Measurements from ENCODE around the gene HUNK.
"Not testable (repeated sequence)": the region's sequence is repeated elsewhere in the genome, so short reads cannot be mapped to it uniquely, and the experiment has no call there.

Gene HUNK

DNA sequence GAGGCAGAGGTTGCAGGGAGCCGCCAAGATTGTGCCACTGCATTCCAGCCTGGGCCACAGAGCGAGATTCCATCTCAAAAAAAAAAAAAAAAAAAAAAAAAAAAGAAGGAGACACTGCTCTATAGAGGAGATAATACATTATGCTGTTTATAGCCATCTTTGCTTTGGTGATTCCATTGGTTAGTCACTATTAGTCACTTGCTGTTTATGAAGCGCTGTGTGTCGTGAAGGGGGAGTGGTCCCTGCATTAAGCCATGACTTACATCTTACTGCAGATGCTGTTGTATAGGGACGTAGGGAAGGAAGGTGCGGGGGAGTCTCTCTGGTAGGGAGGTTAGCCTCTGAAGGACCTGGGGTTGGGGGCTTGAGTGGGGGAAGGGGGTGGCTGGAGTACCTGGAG lies 48.3 kb downstream of the HUNK start:
- peak; percentile 77 for DNase-seq (ENCODE audit: low spot score)

DNA sequence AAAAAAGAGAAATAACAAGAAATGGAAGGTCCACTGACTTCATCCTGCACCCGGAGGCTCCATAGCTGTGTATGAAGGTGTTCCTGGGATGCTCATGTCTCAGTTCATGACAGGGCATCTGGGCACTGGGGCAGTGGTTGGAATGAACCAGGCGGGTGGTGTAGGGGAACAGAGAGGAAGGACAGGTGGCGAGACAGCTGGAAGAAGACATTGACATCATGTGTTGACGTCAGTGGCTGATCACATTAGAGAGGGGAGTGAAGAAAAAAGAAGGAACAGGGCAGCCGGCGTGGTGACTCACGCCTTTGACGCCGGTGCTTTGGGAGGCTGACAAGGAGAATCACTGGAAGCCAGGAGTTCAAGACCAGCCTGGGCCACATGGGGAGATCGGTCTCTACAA lies 50.1 kb downstream of the HUNK start:
- DNase-seq (ENCODE audit: low spot score) = no peak

DNA sequence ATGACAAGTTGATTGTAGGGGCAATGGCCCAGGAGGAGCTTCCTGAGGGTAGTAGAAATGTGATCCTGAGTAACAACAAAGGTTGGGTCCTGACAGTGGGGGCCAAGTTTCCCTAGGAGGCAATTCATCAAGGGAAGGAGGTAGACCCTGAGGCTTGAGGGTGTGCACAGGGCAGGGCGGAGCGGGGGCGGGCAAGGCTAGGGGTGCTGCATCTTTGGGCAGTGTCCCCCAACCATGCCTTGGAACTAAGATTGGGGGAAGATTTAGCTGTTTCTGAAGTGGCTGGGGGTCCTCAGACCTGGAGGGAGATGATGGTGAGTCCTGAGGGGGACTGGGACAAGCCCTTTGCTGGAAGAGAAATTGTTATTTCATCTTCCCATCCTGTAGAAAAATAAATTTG lies 50.9 kb downstream of the HUNK start:
- DNase-seq (ENCODE audit: low spot score) = no peak

DNA sequence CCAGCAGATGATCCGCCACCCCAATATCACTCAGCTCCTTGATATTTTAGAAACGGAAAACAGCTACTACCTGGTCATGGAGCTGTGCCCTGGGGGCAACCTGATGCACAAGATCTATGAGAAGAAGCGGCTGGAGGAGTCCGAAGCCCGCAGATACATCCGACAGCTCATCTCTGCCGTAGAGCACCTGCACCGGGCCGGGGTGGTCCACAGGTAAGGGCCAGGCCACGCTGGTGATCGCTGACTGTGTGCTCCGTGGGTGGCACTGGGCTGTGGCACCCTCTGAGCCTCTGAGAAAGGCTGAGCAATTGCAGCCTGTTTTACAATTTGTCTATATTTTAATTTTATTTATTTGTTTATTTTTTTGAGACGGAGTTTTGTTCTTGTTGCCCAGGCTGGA lies 51.7 kb downstream of the HUNK start:
- DNase-seq (ENCODE audit: low spot score) = no peak

DNA sequence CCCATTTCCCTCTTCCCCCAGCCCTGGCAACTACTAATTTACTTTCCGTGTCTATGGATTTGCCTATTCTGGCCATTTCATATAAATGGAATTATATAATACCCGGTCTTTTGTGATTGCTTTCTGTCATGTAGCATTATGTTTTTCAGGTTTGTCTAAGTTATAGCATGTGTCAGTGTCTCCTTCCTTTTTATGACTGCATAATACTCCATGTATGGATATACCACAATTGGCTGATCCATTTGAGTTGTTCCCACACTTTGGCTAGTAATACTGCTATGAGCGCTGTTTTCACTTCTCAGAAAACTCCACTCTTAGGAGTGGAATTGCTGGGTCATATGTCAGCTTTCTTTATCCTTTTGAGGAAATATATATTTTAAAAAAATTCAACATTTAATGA lies 53.7 kb downstream of the HUNK start:
- no peak for DNase-seq (ENCODE audit: low spot score)

DNA sequence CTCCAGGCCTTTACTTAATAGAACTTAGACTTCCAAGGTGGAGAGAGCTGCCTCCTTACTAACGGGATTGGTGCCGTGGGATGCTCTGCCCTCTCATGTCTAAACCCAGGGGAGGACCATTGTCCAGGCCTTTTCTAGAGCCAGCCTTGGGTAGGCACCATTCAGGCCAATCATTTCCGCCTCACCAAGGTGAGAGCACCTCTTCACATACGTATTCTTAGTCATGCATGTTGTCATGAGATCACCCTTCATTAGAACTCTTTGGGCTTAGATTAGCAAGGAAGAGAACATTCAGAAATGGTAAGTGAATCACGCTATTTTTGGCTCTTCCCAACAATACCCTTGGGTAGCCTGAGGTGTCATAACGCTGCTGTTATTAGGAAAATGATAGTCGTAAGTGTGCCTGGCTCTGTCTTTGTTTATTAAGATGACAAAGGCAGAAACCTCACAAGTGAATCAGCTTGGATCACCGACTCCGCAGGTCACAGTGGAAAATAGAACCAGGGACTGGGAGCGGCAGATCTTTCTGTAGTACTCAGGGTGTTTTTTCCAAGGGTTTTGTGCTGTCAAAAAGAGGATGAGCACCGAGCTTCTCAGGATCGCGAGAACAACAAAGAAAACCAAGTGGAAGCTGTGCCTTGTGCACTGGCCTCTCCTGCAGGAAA lies 55.0 kb downstream of the HUNK start:
- no peak for DNase-seq (ENCODE audit: low spot score)

- no peak for DNase-seq (ENCODE audit: low spot score)
Measured at GRCh38 chr21:31928656-31929055, 55.8 kb downstream of the HUNK start.

GRCh38 chr21:31929548-31929947 lies 56.7 kb downstream of the HUNK start:
- no peak for DNase-seq (ENCODE audit: low spot score)

- DNase-seq (ENCODE audit: low spot score) = no peak
Measured at GRCh38 chr21:31930001-31930400, 57.2 kb downstream of the HUNK start.

DNA sequence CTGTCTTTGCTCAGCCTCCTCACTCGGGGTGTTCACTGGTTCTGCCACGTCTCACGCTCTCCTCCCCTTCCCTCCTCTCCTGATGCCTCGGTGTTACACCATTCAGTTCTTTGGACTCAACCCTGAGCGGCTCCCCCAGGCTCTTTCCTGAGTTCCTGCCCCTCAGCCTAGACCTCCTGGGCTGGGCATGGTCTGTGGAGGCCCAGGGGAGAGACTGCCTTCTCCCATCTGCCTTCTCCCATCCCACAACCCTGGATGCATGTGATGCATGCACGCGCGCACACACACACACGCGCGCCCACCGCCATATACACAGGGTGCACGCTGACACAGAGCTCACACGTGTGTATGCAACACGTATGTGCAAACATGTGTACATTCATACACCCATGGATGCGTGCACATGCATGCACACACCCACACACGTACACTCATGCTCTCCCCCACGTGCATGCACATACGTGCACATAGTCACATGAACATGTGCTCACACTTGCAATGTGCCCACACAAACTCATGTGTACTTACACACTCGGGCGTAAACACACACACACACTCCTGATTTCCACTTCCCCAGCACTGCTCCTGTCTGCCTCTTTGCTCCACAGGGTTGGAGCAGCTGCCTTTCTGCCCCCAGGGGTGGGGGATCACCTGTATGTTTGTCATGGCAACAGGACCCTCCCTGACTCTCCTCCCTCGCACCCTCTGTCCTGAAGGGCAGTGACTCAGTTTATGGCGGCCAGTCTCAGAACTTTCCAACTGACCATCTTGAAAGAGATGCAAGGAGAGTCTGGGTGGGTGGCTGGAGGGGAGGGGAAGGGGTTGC lies 59.0 kb downstream of the HUNK start:
- no peak for DNase-seq (ENCODE audit: low spot score)

DNA sequence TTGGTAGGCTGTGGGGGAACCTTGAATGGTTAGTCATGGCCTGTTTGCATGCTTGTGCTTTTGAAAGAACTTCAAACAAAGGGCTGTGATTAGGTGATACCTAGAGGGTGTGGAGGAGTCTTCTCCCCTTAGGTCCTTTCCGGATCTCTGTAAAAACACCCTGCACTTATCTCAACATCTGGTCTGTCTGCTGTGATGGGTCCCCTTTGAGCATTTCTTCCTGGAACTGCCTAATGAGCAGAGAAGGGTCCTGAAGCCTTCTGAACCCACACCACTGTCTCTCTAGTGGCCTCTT lies 59.6 kb downstream of the HUNK start:
- DNase-seq (ENCODE audit: low spot score) = no peak

- DNase-seq (ENCODE audit: low spot score) = no peak
Measured at GRCh38 chr21:31937303-31937702, 64.5 kb downstream of the HUNK start.

- no peak for DNase-seq (ENCODE audit: low spot score)
Measured at GRCh38 chr21:31938330-31939301, 65.8 kb downstream of the HUNK start.

- no peak for DNase-seq (ENCODE audit: low spot score)
Measured at GRCh38 chr21:31941694-31942093, 68.9 kb downstream of the HUNK start.

DNA sequence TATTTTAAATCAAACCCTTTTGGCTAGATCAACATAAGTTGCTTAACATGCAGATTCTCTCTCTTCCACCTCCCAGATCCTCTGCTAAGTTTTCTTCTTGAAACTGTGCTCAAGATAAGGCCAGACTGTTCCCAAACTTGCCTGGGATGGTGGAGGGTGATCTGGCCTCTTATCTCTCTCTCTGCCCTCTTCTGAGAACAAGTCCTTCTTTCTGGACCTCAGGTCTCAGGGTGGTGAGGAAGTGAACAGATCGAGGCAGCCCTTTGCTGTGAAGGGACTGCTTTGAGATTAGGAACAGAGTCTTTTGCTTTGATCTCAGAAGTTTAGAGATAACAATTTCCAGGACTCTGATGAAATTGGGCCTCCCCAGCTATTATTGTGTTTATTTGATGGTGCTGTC lies 70.7 kb downstream of the HUNK start:
- DNase-seq (ENCODE audit: low spot score) = no peak

GRCh38 chr21:31945141-31945540 lies 72.3 kb downstream of the HUNK start:
- no peak for DNase-seq (ENCODE audit: low spot score)

- DNase-seq (ENCODE audit: low spot score) = no peak
Measured at GRCh38 chr21:31945546-31945945, 72.7 kb downstream of the HUNK start.

DNA sequence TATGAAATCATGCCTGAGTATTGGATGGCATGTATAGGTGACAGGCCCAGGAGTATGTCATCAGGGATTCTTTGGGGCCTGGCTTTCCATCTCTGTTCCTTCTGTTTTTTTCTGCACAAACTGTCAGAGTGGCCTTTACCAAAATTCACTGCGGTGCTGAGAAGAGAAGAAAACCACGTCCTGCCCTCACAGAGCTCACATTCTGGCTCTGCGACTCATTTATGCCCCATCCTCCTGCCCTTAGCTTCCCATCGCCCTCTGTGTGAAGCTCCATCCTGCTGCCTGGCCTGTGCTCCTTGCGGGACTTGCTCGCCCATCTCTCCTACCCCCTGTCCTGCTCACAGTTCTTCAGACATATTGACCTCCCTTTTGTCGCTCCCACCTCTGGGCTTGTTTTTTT lies 73.4 kb downstream of the HUNK start:
- no peak for DNase-seq (ENCODE audit: low spot score)

GRCh38 chr21:31946876-31947550 lies 74.2 kb downstream of the HUNK start:
- DNase-seq (ENCODE audit: low spot score) = not testable (repeated sequence)

DNA sequence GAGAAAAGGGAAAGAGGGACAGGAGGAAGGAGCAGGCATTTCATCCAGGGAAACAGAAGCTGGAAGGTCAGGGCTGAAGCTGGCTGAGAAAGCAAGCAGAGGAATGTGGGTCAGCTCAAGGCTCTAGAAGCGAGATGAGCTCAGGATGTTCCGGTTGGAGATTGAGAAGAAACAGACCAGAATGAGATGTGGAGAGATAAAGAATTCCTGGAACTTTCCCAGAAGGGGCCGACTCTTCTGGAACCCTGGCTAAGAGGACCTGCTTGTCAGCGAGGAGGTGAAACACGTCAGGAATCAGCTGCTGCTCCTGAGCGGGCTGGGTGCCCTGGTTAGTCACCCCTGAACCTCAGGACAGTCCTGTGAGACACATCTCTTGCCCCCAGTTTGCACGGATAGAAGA lies 75.9 kb downstream of the HUNK start:
- DNase-seq (ENCODE audit: low spot score) = no peak

DNA sequence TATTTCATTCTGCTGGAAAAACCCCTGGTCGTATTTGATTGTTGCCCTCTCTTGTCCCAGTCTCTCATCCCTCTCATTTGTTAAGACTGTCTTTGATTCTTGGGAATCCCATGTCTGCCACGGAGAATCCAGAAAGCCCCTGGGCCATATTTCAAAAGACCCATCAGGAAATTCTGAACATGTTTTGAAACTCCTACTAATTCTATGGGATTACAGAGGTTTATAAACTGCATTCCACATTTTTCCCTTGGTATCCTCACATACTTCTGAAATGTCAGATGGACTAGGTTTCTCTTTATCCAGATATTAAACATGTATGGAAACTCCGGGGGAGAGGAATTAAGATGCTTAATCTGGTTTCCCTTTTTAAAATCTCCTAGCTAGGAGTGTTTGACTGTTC lies 80.0 kb downstream of the HUNK start:
- DNase-seq (ENCODE audit: low spot score) = no peak

- DNase-seq (ENCODE audit: low spot score) = no peak
Measured at GRCh38 chr21:31957631-31958030, 84.8 kb downstream of the HUNK start.

All from RKO (cell line).